A549 (cell line): ENCODE measurements around the gene SGPL1. TPM values are rescaled to one million over a fixed set of nuclear protein-coding genes. Genes with fewer than 3 reads are reported as not detected.

Experiments used
- ATAC-seq, 2 experiments: fragments of 200-7000 bp in 1 of 2; fragments of >200 bp in 1 of 2; cut with Nextera tagmentation in 1 of 2; cut with Tn5 transposase in 1 of 2; 3 replicates each; pipeline versions ENCODE4 v1.8.0 to v1.9.1; 2018 to 2020; ENCODE audit warnings: mild to moderate bottlenecking in 1 of 2, moderate library complexity in 1 of 2
- CTCF ChIA-PET: fragments of 300-600 bp; sonication (Branson Sonifier 250); formaldehyde crosslinking; extraction: SDS; loops from one replicate; lab custom pipeline; 2021; ENCODE audit warnings: antibody characterized with exemption, inconsistent platforms; lab: Yijun Ruan, JAX
- POLR2A ChIA-PET: fragments of 350-600 bp; formaldehyde crosslinking; extraction: SDS; loops from one replicate; lab custom pipeline; 2021; ENCODE audit warnings: antibody characterized with exemption, inconsistent platforms; lab: Yijun Ruan, JAX
- DNase-seq, 2 experiments: peaks; one replicate each; pipeline versions ENCODE4 v3.0.0 to v3.0.0-alpha.2; 2011 to 2016; ENCODE audit warnings: low read depth in 1 of 2, low spot score in 1 of 2
- FAIRE-seq: peaks from 2 replicates; lab custom pipeline; 2011; peaks lifted over from hg19 to GRCh38; lab: Jason Lieb, UNC
- H3K27ac ChIP-seq, 2 experiments: fragments of >200 bp; sonication (Bioruptor Twin); formaldehyde crosslinking; 3 replicates each; pipeline ENCODE4 v1.5.1; 2016 to 2017
- H3K4me1 ChIP-seq: fragments of >200 bp; sonication (Bioruptor Twin); formaldehyde crosslinking; 3 replicates; pipeline ENCODE4 v1.6.1; 2016
- H3K4me2 ChIP-seq: fragments of >200 bp; sonication (Bioruptor Twin); formaldehyde crosslinking; 3 replicates; pipeline ENCODE4 v1.6.1; 2016
- H3K4me3 ChIP-seq: fragments of >200 bp; sonication (Bioruptor Twin); formaldehyde crosslinking; 3 replicates; pipeline ENCODE4 v1.5.1; 2016
- H3K9me3 ChIP-seq: fragments of >200 bp; sonication (Bioruptor Twin); formaldehyde crosslinking; 3 replicates; pipeline ENCODE4 v1.6.1; 2016
- BCL3 ChIP-seq: fragments of >200 bp; sonication (Bioruptor Twin); formaldehyde crosslinking; IDR thresholded peaks from 3 replicates; pipeline ENCODE4 v1.6.1; 2016
- CBX2 ChIP-seq: fragments of 200-600 bp; sonication (generic); IDR thresholded peaks from 2 replicates; pipeline ENCODE4 v1.6.1; 2016; ENCODE audit warnings: low read depth, mild to moderate bottlenecking, borderline replicate concordance
- CEBPB ChIP-seq, 2 experiments: fragments of >200 bp in 1 of 2; sonication (Bioruptor Twin) in 1 of 2; formaldehyde crosslinking in 1 of 2; IDR thresholded peaks; 2 replicates each; pipeline ENCODE4 v1.6.1; 2012 to 2016
- CHD2 ChIP-seq: fragments of 150-350 bp; IDR thresholded peaks from 2 replicates; pipeline ENCODE4 v1.6.1; 2014; ENCODE audit warnings: low read length; ENCODE audit not compliant: partially characterized antibody
- CHD4 ChIP-seq: fragments of 200-600 bp; sonication (generic); IDR thresholded peaks from 2 replicates; pipeline ENCODE4 v1.6.1; 2016; ENCODE audit warnings: antibody characterized with exemption, mild to moderate bottlenecking, borderline replicate concordance
- EHMT2 ChIP-seq: fragments of 200-600 bp; sonication (generic); IDR thresholded peaks from 2 replicates; pipeline ENCODE4 v1.6.1; 2016; ENCODE audit warnings: antibody characterized with exemption, low read depth, mild to moderate bottlenecking, moderate library complexity
- EP300 ChIP-seq, 2 experiments: fragments of >200 bp; sonication (Bioruptor Twin); formaldehyde crosslinking; IDR thresholded peaks; 2 replicates in 1 of 2; 3 replicates in 1 of 2; pipeline ENCODE4 v1.6.1; 2016 to 2017
- HOXA7 ChIP-seq: fragments of 250-450 bp; sonication (Bioruptor Pico); IDR thresholded peaks from 2 replicates; pipeline ENCODE4 v1.5.0; 2020; ENCODE audit warnings: mild to moderate bottlenecking, moderate library complexity
- NFE2L2 ChIP-seq: fragments of 150-350 bp; conservative IDR thresholded peaks from 2 replicates; pipeline ENCODE4 v1.6.1; 2014; ENCODE audit warnings: low read length
- POLR2A ChIP-seq: IDR thresholded peaks from 2 replicates; pipeline ENCODE4 v1.6.1; 2012; ENCODE audit warnings: mild to moderate bottlenecking, low read length
- RCOR1 ChIP-seq: fragments of 150-350 bp; IDR thresholded peaks from 2 replicates; pipeline ENCODE4 v1.6.1; 2014; ENCODE audit warnings: antibody characterized with exemption, low read length, low read depth
- REST ChIP-seq: fragments of 200-600 bp; sonication (generic); IDR thresholded peaks from 2 replicates; pipeline ENCODE4 v1.6.1; 2016; ENCODE audit warnings: antibody characterized with exemption, mild to moderate bottlenecking, moderate library complexity
- RFX5 ChIP-seq: fragments of 450-650 bp; IDR thresholded peaks from 2 replicates; pipeline ENCODE4 v1.7.1; 2014; ENCODE audit warnings: antibody characterized with exemption, mild to moderate bottlenecking, moderate library complexity
- RNF2 ChIP-seq: fragments of 200-600 bp; sonication (generic); IDR thresholded peaks from 2 replicates; pipeline ENCODE4 v1.6.1; 2016; ENCODE audit warnings: low read depth, mild to moderate bottlenecking, antibody characterized with exemption, moderate library complexity, borderline replicate concordance
- USF2 ChIP-seq: fragments of 450-650 bp; IDR thresholded peaks from 2 replicates; pipeline ENCODE4 v1.6.1; 2014; ENCODE audit warnings: antibody characterized with exemption
- ZFP36 ChIP-seq: fragments of 450-650 bp; IDR thresholded peaks from 2 replicates; pipeline ENCODE4 v1.6.1; 2014; ENCODE audit warnings: borderline replicate concordance; ENCODE audit not compliant: partially characterized antibody
- ZNF302 ChIP-seq: fragments of 250-450 bp; sonication (Bioruptor Pico); IDR thresholded peaks from 2 replicates; pipeline ENCODE4 v1.9.0; 2021; ENCODE audit warnings: inconsistent platforms, mild to moderate bottlenecking, moderate library complexity
- ZSCAN20 ChIP-seq: fragments of 250-450 bp; sonication (Bioruptor Pico); IDR thresholded peaks from 2 replicates; pipeline ENCODE4 v1.8.0; 2022; ENCODE audit warnings: mild to moderate bottlenecking, moderate library complexity
- WGBS: methylation state at CpG from one replicate; pipeline ENCODE4 v1.1.6; 2017; ENCODE audit errors: missing lambda C conversion rate; 5-methylcytosine and 5-hydroxymethylcytosine counted together
- polyA plus RNA-seq, 4 experiments: library from polyadenylated mRNA; depleted of rRNA in 3 of 4; stranded (reverse); fragments of >200 nt; fragmentation: RNase III in 1 of 4; extraction: RNeasy Plus Mini Kit Qiagen cat#74134 plus additional on column Dnase treatment in 1 of 4; gene quantifications; 2 replicates in 3 of 4; 3 replicates in 1 of 4; pipeline ENCODE4 v1.2.3, GENCODE V29; 2011 to 2017

The SGPL1 gene
- polyA plus RNA-seq, 2 of the 4 experiments (the other 2 are of a cell fraction): 32.2 to 49.8 TPM

GRCh38 chr10:70851597-70852475 is 36.1 kb downstream of the SGPL1 start:
- no peak for DNase-seq
- CTCF ChIA-PET: interaction anchor here (0.8 to 1.5 kb wide), 2 partner anchors 33 to 52 kb away, joined by 3 to 4 read pairs; no protein-coding TSS in a partner anchor
- Histone ChIP-seq H3K4me2 (no peak overlapping the region), H3K4me1 (peaks cover 16% of the 10 kb centered on the region; the same call in 2 of the 3 replicates), H3K27ac (no peak overlapping the region), H3K9me3 (no peaks in the 10 kb centered on the region), H3K4me3 (no peak overlapping the region)
- FAIRE-seq: no peak
- ATAC-seq: no peak
- POLR2A ChIA-PET: interaction anchor here (1.0 kb wide), 1 partner anchor 19 kb away, joined by 3 read pairs; no protein-coding TSS in a partner anchor
- TF ChIP-seq HOXA7 (CRISPR knock-in tag): no peak
- no peak for TF ChIP-seq POLR2A
- no peak for TF ChIP-seq CHD2
- TF ChIP-seq NFE2L2: no peak
- TF ChIP-seq USF2: no peak
- TF ChIP-seq EHMT2: no peak
- WGBS: 87% methylated on average over 5 of the region's 5 CpGs

GRCh38 chr10:70853038-70853437 is 37.3 kb downstream of the SGPL1 start:
- H3K4me3 ChIP-seq: no peak overlapping the region
- H3K4me1 ChIP-seq: peaks cover 16% of the 10 kb centered on the region; the same call in 2 of the 3 replicates
- no peaks in the 10 kb centered on the region for H3K9me3 ChIP-seq
- no peak overlapping the region for H3K4me2 ChIP-seq
- no peak for ATAC-seq
- TF ChIP-seq REST (no peak), RCOR1 (no peak), ZSCAN20 (CRISPR knock-in tag) (no peak), RFX5 (no peak), BCL3 (no peak), ZNF302 (CRISPR knock-in tag) (no peak), CHD4 (no peak), EP300 (IDR thresholded peaks at IDR 0.05) (no peak), CEBPB (IDR thresholded peaks at IDR 0.05) (no peak), RNF2 (no peak), ZFP36 (no peak), CBX2 (no peak)
- TF ChIP-seq, all 56 proteins: peak for 0
- CTCF ChIA-PET: interaction anchor here (1.0 to 1.3 kb wide), 3 partner anchors 9 to 392 kb away, joined by 3 to 5 read pairs (median 4); no protein-coding TSS in a partner anchor
- DNase-seq (no peak), FAIRE-seq (no peak)
- H3K27ac ChIP-seq: no peak overlapping the region
- 89% methylated on average over 4 of the region's 4 CpGs for WGBS
- POLR2A ChIA-PET: no interaction called here
